Activated T-cell treated with anti-CD3 and anti-CD28 coated beads for 24 hours (primary cell): ENCODE measurements around the gene ZNF180.
A peak's percentile ranks its signal among the peaks of the same experiment; 100 is the strongest.
"Not testable (repeated sequence)": the region's sequence is repeated elsewhere in the genome, so short reads cannot be mapped to it uniquely, and the experiment has no call there.

Experiments used
- DNase-seq: peaks from one replicate; pipeline ENCODE4 v3.0.0-alpha.2; 2020; ENCODE audit warnings: low read depth

ZNF180 gene

GRCh38 chr19:44498988-44499387 is 1.3 kb downstream of the ZNF180 start:
- no peak for DNase-seq

GRCh38 chr19:44496711-44497110 is 3.6 kb downstream of the ZNF180 start:
- DNase-seq, result no peak

DNA sequence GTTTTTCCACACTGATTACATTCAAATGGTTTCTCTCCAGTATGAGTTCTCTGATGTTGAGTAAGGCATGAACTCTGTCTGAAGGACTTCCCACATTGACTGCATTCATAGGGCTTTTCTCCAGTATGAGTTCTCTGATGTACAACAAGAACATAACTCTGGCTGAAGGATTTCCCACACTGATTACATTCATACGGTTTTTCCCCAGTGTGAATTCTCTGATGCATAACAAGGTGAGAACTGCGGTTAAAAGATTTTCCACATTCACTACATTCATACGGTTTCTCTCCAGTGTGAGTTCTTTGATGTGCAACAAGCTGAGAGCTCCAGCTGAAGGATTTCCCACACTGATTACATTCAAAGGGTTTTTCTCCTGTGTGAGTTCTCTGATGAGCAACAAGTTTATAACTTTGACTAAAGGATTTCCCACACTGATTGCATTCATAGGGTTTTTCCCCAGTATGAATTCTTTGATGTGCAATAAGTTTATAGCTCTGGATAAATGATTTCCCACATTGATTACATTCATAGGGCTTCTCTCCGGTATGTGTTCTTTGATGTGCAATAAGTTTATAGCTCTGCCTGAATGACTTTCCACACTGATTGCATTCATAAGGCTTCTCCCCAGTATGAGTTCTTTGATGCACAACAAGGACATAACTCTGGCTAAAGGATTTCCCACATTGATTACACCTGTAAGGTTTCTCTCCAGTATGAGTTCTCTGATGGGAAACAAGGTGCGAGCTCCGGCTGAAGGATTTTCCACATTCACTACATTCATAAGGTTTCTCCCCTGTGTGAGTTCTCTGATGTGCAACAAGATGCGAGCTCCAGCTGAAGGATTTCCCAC is 23.5 kb downstream of the ZNF180 start:
- DNase-seq, result no peak

DNA sequence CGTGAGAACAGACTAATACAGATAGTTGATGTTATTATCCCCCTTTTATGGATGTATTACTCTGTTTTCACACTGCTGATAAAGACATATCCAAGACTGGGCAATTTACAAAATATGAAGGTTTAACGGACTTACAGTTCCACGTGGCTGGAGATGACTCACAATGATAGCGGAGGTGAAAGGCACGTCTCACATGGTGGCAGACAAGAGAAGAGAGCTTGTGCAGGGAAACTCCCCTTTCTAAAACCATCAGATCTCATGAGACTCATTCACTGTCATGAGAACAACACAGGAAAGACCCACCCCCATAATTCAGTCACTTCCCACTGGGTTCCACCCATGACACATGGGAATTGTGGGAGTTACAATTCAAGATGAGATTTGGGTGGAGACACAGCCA is 31.6 kb downstream of the ZNF180 start:
- not testable (repeated sequence) for DNase-seq

DNA sequence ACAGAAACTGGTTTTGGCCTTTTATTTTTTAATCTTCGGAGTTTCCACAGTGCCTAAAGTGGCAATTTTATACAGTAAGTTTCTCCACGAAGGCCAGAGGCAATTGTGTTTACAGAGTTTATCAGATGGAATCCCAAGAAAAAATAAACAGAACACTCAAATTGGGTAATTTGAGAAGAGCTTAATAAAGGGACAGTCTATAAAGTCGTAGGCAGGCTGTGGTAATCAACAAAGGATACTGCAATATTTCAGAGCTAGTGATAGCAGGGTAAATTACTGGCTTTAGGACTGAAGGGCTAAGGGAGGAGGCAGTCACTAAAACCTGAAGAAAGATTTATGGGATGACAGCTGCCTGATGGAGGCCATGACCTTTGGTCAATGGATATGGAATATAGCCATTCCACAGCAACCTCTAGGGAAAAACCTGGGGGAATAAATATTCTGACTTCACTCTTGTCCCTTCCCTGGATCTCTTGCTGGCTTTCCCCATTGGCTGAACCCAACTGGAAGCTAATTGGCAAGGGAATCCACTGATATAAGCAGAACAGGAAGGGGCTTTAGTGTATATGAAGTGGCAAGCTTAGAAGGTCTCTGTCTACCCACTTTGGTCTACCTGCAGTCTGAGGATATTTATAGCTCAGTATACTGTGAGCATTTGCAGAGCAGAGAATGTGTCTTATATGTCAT is 37.6 kb downstream of the ZNF180 start:
- DNase-seq, result not testable (repeated sequence)

GRCh38 chr19:44456016-44456415 is 44.3 kb downstream of the ZNF180 start:
- not testable (repeated sequence) for DNase-seq

DNA sequence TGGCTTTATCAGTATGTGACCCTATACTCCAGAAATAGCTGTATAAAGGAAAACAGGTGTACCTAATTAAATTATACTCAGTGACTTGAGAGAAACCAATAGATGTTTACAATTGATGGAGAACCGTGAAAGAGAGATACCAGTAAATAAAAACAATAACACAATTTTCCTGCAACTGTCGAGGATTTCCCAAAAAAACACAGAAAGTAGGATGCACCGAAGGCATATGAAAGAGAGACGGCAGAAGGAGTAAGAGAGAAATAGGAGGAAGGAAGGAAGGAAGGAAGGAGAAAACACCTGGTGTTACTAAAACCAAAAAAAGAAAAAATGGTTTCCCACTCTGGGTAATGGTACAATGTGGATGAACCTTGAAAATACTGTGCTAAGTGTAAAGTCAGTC is 45.2 kb downstream of the ZNF180 start:
- no peak for DNase-seq

DNA sequence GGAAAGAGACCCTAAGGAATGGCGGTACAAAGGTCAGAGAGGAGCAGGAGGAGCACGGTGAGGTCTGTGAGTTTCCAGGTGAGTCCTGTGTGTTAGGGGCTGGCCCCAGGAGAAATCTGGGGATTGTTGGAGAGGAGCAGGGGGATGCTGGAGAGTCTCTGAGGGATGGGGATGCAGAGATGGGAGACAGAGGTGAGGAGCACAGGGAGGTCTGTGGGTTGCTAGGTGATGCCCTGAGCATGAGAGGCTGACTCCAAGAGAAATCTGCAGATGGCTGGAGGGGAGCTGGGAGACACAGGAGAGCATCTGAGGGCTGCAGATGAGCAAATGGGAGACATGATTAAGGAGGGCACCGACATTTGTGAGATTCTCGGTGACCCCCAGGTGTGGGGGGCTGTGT is 48.0 kb downstream of the ZNF180 start:
- no peak for DNase-seq

DNA sequence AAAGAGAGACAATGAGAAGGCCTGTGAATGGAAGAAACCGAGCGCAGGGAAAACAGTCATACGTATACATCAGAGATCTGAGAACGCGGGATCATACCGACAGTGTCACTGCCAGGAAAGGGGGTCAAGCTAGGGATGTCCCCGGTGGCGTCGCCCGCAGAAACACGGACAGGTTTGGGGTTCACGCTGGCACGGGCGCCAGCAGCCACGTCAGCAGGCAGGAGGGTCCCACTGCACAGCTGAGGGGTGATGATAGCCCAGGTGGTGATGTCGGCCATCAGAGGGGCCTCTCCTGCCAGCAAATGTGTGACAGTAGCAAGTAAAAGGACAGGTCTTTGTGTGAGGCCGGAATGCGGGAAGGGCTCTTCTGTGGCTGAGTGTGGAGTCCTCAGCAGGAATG is 48.6 kb downstream of the ZNF180 start:
- DNase-seq, result no peak

GRCh38 chr19:44447916-44448674 is 52.2 kb downstream of the ZNF180 start, which contains the start of gene ZNF229:
Gene ZNF229, minus strand, starts transcription at chr19:44448472. Its CDS starts 5,625 bp downstream, at chr19:44442847.
- peak; percentile 64 for DNase-seq

DNA sequence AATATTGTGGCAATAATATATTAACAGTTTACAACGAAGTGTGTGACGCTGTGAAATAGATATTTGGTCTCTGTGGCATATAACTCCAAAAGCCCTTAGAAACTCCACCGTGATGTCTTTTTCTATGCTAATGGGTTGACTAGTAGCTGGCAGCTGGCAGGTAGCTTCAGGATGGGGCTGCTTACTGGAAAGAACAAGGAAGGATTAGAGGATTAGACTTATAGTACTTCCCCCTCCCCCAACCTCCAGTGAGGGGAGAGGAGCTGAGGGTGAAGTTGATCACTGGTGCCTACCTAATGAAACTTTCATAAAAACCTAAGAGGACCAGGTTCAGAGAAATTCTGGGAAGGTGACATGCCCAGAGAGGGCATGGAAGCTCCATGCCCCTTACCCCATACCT is 61.9 kb downstream of the ZNF180 start:
- no peak for DNase-seq

DNA sequence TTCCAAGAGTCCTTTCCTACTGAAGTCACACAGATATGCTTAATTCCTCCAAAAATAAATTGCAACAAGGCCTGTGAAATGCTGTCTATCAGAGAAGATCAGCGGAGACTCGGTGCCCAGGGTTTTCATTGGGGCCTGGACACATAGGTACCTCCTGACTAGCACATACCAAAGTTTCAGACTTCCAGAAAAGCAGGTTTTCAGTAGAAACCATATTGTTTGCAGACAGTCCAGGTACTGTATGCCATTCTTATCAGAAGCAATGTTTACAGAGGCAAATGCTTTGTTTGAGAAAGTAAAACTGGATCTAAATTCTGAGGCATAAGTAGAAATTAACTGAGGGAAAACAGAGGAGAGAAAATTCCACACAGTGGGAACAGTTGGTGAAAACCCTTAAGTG is 64.9 kb downstream of the ZNF180 start:
- no peak for DNase-seq

- DNase-seq, result no peak
These were observed 69.4 kb downstream of the ZNF180 start for GRCh38 chr19:44430956-44431355.
